Breast epithelium (tissue), 3 donors: Measurements from ENCODE around the gene HACD1.

Experiments used
- CTCF ChIP-seq, 3 donors: fragments of 450-650 bp; IDR thresholded peaks; one replicate each; pipeline ENCODE4 v1.5.1; 2016 to 2017; ENCODE audit warnings: antibody characterized with exemption in 3 of 3, mild to moderate bottlenecking in 3 of 3, moderate library complexity in 3 of 3
- POLR2A ChIP-seq: fragments of 450-650 bp; IDR thresholded peaks from one replicate; pipeline ENCODE4 v1.6.1; 2016; ENCODE audit warnings: antibody characterized with exemption, mild to moderate bottlenecking, moderate library complexity
- POLR2AphosphoS5 ChIP-seq, 3 donors: sonication (generic); formaldehyde crosslinking; IDR thresholded peaks; one replicate each; pipeline ENCODE4 v1.6.1; 2017; ENCODE audit warnings: antibody characterized with exemption in 3 of 3

GRCh38 chr10:17548162-17548561, 69.0 kb downstream of the HACD1 start:
- TF ChIP-seq CTCF (IDR thresholded peaks at IDR 0.05) = no peak
- TF ChIP-seq POLR2A = no peak
- TF ChIP-seq POLR2AphosphoS5 (IDR thresholded peaks at IDR 0.05) = no peak
